HG02798 (cell line): ENCODE data around the gene ADH7.
"Not testable (repeated sequence)": the region's sequence is repeated elsewhere in the genome, so short reads cannot be mapped to it uniquely, and the experiment has no call there.

Source experiments
- ATAC-seq: cut with Tn5 transposase; IDR thresholded peaks from one replicate; pipeline ENCODE4 v1.9.1; 2021; ENCODE audit warnings: mild to moderate bottlenecking; ENCODE audit not compliant: unreplicated experiment, poor library complexity

Gene ADH7

DNA sequence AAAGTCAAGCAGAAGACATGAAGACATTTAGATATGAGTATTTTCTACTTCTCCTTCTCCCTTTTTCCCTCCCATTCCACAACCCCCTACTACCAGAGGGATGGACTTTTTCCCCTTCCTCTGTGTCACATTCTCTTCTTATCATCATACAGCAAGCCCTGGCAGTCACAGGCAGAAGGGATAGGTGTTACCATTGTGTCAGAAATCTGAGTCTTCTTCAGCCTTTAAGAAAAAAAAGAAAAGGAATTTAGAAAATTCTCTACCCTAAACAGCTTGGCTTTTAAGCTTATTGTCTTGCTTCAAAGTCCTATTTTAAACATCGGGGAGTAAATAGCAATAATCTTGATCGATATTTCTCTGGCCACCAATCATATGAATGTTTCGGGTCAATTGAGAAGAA, 51.7 kb downstream of the ADH7 start:
- ATAC-seq: no peak

DNA sequence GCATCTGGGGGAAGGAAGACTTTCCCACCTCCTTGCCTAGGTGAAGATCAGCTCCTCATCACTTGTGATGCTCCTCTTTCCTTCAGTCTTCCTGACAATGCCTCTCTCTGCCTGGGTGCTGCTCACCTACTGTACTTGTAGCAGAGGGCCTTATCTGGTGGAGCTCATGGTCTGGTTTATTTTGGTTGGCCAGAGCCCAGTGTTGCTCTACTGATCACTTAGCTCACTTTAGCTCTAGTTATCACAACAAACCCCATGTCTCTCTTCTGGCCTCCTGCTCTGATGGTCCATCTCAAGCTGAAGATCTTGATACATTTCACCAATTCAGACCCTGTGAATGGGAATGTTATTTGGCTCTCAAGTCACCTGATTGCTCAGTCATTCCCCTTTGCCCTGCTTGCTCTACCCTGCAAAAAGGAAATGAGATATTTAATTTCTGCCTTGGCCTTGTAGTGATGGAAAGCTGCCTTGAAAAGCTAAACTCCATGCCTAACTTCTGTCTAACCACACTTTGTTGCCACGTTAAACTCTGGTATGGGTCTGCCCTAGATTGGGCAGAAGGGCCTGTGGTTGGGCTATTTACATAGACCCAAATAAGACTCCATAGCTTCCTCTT, 52.3 kb downstream of the ADH7 start:
- ATAC-seq: no peak

DNA sequence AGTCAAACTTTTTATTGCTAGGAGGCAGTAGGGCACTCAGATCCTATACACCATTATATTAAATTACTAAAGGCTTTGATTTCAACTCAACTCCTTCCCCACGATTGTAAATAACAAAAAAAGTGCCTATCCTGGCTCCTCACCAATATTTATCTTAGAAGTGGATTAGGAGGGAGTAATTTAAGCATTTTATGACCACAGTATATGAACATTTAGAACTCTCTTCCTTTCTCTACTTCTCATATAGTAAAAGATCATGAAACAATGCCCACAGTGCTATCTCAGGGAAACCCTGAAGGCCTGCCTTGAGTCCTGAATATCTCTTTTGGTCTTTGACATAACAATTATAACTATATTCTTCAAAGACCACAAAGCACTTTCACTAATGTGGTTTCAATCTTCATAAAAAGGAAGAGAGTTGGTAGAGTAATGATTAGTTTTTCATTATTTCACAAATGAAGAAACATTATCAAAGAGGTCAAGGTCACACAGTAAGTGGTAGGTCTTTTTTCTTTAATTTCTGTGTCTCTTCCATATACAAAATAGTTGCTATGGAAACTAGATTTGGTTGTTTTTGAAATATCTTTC, 53.5 kb downstream of the ADH7 start:
- no peak for ATAC-seq

DNA sequence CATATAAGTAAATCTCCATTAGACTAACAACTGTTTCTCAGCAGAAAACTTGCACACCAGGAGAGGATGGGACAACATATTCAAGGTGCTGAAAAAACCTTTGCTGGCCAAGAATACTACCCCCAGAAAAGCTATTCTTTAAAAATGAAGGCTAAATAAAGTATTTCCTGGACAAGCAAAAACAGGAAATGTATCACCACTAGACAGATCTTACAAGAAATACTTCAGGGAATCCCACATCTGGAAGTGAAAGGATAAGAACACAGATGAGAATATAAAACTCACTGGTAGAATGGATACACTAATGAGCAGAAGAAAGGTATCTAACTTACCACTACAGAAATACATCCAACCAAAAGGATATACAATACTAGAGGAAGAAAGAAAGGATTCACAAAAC, 55.6 kb downstream of the ADH7 start:
- no peak for ATAC-seq

DNA sequence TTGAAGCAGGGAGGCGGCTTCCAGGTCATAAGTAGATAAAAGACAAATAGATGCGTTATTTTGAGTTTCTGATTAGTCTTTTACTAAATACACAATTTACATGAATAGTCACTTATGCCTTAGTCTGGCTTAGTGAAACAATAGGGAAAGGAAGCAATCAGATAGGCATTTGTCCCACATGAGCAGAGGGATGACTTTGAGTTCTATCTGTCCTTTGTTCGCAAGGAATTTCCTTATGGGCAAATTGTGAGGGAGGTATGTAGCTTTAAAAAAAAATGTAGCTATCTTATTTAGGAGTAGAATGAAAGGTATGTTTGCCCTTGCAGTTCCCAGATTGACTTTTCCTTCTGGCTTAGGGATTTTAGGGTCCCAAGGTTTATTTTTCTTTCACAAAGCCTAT, 56.3 kb downstream of the ADH7 start:
- no peak for ATAC-seq

DNA sequence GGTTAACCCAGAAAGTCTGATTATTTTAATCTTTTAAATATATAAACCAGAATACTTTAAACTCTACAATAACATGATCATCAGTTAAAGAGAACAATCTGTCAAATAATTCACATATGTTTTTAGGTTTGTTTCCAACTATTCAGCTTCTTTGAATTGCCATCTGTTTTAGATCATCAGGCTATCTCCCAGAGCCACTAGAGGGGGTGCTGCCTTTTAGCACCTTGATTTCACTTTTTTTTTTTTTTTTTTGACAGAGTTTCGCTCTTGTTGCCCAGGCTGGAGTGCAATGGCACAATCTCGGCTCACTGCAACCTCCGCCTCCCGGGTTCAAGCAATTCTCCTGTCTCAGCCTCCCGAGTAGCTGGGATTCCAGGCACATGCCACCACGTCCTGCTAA, 57.8 kb downstream of the ADH7 start:
- not testable (repeated sequence) for ATAC-seq

DNA sequence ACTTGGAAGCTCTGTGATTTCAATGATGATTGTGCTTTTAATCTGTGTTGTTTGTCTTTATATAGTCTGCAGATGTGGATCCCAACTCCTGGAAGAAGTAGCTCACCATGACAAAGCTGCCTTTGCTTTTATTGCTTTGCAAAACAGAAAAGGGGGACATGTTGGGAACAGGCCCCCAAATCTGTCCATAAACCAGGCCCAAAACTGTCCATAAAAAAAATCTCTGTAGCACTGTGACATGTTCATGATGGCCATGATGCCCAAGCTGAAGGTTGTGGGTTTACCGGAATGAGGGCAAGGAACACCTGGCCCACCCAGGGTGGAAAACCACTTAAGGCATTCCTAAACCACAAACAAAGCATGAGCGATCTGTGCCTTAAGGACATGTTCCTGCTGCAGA, 62.7 kb downstream of the ADH7 start:
- ATAC-seq: not testable (repeated sequence)

DNA sequence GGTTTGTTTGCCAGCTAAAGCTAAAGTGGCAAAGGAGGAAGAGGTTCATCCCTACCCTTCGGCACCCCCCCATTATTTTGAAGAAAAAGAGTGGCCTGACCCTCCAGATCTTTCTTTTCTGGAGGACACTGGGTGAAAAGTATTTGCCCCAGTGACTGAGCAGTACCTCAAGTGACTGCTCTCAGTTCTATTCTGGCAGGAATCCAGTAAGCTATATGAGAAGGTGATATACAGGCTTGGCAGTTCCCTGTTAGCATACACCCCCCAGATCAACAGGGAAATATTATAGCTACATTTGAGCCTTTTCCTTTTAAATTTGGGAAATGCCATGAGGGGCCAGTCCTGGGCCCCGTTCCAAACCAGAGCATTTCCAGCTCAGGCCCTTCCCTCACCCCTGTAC, 67.3 kb downstream of the ADH7 start:
- not testable (repeated sequence) for ATAC-seq

DNA sequence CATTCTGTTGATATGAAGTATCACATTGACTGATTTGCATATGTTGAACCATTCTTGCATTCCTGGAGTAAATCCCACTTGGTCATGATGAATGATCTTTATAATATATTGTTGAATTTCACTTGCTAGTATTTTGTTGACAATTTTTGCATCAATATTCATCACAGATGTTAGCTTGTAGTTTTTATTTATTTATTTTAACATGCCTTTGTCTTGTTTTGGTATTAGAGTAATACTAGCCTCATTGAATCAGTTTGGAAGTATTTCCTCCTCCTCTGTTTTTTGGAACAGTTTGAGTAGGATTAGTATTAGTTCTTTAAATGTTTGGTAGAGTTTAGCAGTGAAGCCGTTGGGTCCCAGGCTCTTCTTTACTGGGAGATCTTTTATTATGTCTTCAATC, 68.7 kb downstream of the ADH7 start:
- ATAC-seq: no peak

DNA sequence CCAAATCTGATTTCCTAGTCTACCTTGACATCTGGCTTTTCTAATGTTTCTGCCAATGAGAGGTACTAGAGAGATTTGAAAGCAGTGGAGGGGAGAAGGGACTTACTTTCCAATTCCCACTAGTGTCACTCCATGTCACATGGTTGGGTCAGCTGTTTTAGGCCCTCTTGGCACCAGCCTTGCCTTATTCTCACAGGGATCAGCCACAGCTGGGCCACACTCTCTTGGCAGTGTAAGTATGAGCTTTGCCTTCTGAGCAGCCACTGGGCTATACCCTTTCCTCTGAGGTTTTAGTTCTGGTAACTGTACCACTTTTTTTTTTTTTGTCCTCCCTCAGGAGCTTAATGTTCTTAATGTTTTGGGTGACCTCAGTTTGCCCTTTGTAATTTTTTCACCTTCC, 72.4 kb downstream of the ADH7 start:
- ATAC-seq: no peak
